GM20431 (cell line): ENCODE data around the gene C22orf39.
"Not testable (repeated sequence)": the region's sequence is repeated elsewhere in the genome, so short reads cannot be mapped to it uniquely, and the experiment has no call there.

Experiments
- in situ Hi-C: fragments of 300-500 bp; cut with MseI, MboI; formaldehyde crosslinking; loops from one replicate; pipeline ENCODE4 v1.15.0; 2020; ENCODE audit warnings: low sequenced_read_pairs; ENCODE audit not compliant: unreplicated experiment

The C22orf39 gene

DNA sequence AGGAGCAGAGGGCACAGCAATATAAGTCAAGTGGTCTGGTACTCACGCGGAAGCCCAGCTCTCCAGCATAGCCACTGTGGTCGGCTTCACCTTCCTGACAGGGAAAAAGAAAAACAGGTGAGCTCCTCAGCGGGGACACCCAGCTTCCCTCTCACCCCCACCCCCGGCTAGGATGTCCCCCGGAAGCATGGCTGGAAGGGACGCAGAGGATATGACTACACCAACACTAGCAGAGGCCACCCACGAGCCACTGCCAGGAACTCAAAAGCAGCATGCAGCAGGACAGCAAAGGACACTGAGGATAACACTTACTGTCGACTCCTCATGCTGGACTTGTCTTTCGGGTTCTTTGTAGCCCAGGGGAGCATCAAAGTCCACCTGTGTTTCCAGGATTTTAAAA, 9.0 kb upstream of the C22orf39 start:
- in situ Hi-C loops = no loop called here

DNA sequence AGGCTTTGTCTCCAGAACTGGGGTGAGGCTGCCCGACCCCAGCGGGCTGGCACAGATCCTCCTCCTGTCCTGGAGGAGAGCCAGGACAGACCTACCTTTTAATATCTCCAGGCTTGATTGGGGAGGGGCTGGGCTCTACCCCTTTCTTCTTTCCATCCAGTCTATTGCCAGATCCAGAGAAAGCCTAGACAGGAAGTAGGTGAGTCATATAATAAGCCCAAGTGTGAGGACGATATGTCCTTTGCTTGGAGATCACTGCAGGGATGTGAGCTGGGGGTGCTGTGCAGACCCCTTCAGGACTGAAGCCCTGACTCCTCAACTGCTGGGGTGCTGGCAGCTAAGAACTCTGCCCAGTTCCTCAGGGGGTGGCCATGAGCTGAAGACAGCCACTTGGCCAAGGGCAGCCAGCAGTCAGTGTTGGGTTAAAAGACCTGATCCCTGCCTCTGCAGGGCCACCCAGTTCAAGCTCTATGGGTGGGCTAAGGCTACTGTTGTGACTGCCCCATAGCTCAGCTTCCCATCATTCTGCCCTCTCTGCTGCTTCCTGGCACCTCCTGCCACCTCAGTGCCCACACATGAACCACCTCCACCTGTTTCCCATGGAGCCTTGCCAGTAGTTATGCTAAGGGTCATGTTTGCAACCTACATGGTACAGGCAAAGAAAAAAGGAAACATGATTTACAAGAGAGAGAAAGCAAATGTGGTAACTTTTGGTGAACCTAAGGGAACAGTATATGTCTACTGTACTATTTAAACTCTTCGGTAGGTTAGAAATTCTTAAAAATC, 8.3 kb upstream of the C22orf39 start:
- in situ Hi-C loops = no loop called here

DNA sequence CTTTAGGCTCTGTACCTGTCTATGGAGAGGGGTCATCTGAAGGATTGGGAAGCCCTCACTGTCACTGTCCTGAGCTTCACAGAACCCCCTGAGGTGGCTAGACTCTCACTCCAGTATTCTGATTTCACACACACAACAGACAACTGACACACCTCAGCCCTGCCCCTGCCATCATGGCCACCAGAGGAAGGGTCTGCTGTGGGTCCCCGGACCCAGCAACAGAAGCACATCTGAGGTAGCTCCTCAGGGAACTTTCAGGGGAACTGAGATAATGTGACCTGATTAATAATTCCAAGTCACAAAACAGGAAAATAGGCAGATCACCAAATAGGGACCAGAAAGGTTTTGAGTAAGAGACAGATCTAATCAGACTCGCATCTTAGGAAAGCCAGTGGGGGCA, 7.5 kb upstream of the C22orf39 start:
- in situ Hi-C loops = no loop called here

DNA sequence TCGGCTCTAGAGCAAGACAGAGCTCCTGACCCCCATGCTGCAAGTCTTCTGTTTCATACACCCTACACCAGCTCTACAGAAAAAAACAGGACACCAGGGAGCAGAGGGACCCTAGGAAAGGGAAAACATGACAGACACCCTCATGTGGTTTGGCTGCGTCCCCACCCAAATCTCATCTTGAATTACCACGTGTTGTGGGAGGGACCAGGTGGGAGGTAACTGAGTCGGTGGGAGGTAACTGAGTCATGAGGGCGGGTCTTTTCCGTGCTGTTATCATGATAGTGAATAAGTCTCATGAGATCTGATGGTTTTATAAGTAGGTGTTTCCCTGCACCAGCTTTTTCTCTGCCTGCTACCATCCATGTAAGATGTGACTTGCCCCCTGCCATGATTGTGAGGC, 6.6 kb upstream of the C22orf39 start:
- in situ Hi-C loops = no loop called here

DNA sequence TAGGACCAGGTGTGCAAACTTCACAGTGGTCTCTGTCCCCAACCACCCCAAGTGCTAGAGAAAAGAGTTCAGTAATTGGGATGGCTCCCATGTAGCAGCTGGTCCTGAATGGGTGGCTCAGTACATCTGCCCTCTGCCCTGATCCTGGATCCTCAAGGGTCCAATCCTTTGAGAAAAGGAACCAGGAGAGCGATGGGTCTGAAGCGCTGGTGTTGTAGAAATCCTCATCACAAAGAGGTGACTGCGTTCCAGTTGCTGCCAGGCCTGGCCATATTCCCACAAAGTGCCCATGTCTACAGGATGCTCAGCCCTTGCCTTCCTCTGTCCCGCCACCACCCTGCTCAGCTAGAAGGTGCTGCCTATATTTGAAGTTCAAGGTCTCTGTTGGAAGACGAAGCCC, 6.2 kb upstream of the C22orf39 start:
- in situ Hi-C loops = no loop called here

DNA sequence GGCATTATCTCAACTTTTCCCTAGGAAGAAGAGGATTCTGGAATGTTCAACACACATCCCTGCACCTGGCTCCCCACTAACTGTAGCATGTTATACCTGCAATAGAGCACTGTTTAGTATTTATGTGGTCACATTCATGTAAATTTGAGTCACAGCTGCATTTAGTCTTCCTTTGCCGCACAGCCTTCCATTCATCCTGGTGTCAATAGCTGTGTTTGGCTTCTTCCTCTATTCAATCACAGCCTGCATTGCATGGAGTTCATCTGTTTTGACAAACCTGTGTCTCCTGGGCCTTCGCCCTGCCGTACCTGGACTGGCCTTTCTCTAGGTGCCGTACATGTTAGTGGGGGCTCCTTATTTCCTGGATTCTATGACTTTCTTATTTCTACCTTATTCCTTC, 4.1 kb upstream of the C22orf39 start:
- in situ Hi-C loops = no loop called here

DNA sequence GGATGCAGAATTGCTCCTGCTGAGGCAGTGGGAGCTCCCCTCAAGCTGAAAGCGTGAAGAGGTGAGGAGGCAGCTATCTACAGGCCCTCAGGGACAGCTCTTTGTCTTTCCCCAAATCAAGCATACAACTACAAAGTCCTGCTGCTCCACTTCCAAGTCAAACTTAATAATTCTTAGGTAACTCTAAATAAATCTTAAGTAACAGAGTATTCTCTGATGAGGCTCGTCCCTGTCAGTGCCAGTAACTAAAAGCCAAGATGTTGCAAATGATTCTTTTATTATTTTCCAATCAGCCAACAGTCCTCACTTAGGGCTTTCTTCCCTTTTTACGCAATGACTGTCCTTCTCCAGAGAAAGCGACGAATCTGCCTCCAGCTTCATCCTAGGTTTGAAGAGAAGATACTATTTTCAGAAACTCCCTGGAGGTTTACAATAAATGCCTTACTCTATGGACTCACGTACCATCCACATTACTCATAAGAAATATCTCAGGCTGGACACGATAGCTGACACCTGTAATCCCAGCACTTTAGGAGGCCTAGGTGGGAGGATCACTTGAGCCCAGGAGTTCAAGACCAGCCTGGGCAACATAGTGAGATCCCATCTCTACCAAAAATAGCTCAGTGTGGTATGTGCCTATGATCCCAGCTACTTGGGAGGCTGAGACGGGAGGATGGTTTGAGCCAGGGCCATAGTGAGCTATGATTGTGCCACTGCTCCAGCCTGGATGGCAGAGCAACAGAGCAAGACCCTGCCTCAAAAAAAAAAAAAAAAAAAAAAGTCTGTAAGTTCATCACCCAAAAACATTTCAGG, 3.1 kb upstream of the C22orf39 start:
- in situ Hi-C loops = no loop called here

DNA sequence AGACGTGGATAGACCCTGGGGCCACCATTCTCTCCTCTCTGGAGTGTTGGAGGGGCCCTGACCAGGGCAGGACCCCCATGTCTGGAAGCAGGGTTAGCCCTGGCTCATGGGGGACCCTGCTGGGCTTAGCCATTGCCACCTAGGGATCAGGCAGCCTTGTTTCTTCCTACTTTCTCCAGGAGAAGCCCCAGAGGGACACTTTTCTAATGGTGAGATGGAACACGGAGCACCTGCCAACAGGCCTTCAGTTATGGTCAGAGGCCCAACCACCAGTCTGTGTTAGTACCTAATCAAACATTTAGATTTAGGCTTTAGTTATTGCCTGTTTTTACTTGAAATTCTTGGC, 1.9 kb upstream of the C22orf39 start:
- in situ Hi-C loops = no loop called here

DNA sequence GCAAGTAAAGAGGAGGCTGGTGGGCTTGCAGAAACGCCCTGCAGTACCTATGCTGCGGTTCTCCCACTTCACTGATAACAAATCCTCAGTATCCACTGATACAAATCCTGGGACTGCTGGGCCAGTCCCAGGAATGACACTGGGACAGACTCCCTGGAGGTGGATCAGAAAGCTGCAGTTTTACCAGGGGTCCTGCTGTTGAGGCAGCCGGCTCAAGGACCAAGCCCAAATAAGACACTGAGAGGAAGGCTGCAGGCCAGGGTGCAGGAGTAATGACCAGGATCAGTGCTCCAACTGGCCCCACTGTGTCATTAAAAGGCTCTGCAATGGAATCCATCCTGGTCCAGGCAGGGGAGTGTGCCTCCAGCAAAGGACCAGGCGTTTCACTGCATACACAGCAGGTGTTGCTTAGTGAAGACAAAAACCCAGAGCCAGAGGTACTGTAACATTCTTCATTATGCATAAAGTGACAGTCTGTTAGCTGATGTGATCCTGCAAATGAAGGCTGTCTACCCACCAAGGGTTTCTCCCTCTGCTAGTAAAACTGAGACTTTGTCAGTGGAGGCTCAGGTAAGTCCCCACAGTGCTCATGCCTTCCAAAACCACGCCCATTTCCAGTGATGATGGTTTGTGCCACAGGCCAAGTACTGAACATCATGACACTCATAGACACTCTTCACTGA, 1.4 kb upstream of the C22orf39 start:
- in situ Hi-C loops = no loop called here

DNA sequence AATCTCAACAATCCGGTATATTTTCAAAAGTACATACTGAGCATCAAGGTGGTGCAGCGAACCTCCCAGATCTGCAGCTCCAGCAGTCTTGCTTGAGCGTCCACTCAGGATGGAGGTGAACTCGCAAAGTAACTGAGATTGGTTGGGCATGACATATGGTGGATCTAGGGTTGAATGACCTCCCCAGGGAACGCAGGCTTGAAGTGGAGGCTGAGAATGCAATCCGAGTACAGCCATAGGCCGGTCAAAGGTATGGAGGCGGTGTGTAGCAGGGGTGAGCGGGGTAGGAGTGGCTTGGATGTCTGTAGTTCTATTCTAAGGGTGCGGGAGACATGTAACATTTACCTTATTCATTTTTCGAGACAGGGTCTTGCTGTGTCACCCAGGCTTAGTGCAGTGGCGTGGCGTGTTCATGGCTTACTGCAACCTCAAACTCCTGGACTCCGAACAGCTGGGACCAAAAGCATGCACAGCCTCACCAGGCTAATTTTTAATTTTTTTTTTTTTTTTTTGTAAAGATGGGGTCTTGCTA, 631 bp upstream of the C22orf39 start:
- in situ Hi-C loops = no loop called here

DNA sequence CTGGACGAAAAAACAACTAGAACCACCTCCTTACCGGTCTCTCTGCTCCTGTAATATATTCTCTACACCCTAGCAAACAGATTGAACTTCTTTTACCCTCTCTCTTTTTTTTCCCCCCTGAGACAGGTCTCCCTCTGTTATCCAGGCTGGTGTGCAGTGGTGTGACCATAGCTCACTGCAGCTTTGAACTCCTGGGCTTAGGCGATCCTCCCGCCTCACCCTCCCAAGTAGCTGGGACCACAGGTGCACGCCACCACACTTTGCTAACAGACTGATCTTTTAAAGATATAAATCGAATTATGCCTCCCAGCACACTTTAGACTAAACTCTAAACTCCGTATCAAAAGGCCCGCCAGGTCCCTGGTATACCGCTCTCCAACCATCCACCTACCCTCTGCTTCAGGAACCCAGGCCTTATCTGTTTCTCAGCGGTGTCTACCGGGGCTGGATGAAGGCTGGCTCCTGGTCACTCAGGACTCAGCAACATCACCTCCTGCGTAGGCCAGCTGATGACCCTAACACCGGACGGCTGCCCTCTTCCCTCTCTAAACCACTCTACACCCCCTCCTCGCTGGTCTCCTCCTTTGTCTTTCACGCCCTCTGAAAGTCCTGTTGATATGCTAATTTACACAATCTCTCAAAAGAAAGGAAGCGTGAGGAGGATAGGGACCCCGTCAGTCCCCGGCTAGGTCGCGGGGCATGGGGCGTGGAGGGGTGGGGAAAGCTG, 745 bp downstream of the C22orf39 start:
- in situ Hi-C loops = no loop called here

DNA sequence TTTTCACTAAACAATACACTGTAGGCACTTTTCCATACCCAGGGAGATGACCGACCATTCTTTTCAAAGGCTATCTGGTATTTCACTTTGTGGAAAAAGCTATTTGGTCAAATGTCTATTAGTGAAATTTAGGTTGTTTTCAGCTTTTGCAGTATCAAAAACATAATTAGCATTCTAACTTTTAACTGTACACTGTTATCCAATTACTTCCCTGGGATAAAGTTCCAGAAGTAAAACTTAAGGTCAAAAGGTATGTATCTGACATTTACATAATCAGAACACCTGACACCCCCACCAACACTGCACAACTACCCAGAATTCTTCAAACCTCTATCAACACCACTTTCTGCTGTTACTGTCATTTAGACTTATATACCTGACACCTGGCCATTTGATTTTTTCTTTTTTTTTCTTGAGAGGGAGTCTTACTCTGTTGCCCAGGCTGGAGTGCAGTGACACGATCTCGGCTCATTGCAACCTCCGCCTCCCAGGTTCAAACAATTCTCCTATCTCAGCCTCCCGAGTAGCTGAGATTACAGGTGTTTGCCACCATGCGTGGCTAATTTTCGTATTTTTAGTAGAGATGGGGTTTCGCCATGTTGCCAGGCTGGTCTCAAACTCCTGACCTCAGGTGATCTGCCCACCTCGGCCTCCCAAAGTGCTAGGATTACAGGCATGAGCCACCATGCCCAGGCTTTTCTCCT, 2.1 kb downstream of the C22orf39 start:
- in situ Hi-C loops = not testable (repeated sequence)

DNA sequence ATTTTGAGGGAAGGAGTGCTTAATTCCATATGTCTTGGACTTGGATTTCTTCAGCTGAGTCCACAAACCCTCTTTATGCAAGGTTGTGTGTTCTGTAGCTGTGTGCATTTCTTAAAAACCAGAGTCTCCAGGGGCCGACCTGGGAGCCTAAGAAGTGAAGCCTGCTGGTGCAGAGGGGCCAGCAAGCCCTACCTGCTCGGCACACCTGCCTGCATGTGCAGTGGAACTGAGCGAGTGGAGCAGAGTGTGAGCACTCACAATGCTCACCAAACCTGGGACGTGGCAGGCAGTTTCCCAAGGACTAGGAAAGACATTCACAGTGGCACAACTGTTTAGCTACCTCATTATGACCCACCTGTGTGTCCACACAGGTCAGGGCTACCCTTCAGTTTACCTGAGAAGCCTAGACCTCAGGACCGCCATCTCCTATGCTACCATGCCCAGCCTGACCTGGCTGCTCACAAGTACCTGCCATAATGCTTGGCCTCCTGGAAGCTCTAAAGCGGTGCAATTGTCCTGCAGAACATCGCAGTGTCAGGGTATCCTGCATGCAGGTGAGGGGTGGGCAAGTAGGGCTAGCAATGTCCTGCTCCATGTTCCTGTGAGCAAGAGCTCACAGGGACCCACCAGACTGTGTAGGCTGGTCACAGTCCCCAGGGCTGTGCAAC, 3.8 kb downstream of the C22orf39 start:
- in situ Hi-C loops = no loop called here

DNA sequence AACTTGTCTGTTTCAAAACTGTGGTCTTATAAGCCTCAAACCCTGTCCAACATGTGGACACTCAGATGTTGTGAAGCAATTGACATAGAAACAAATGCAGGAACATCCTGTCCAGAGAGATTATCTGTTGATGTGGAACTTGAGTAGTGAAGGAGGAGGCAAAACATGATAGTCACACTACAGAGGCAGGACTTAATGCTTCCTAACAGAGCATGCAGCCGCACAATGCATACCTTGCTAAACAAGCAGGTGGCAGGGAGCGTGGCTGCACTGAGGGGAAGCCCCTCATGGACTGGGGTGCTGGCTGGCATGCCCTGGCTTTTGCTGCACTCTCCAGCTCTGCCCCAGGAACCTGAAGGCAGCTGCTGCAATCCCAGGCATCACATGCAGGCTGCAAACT, 5.3 kb downstream of the C22orf39 start:
- in situ Hi-C loops = no loop called here

DNA sequence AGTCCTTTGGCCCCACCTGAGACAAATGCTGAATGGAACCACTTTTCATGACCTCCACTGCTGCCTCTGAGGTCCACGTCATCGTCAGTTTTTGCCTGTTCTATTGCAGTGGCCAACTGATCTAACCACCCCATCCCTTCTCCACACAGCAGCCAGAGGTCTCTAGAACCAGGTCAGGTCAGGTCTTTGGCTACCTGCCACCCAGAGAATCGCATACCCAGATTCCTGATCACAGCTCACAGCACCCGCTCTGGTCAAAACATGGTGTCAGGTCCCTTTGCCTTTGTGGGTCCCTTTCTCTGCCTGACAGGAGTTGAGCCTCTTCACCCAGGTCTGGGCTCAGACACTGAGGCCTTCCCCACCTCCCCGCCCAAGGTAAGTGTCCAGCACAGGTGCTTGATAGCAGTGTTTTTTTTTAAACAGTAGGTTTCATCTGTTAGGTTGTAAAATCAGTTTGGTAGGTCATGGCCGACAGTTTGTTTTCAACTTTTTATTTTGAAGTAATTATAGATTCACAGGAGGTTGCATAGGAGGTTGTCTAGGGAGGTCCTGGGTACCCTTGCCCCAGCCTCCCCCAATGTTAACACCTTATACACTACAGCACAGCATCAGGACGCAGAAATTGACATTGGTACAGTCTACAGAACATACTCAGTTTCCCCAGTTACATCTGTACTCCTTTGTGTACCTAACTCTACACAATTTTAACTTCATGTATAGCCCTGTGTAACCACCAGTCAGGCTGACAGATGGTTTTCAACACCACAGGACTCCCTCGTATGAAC, 6.9 kb downstream of the C22orf39 start:
- in situ Hi-C loops = no loop called here

DNA sequence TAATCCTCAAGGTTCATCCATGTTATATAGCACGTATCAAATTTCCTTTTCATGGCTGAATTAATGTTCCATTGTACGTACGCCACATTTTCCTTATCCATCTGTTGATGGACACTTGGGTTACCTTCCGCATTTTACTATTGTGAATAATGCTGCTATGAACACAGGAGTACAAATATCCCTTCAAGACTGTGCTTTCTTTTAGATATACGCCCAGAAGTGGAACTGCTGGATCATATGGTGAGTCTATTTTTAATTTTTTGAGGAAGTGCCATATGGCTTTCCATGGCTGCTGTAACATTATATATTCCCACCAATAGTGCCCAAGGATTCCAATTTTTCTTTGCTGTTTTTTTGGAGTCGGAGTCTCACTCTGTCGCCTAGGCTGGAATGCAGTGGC, 9.2 kb downstream of the C22orf39 start:
- in situ Hi-C loops = no loop called here

DNA sequence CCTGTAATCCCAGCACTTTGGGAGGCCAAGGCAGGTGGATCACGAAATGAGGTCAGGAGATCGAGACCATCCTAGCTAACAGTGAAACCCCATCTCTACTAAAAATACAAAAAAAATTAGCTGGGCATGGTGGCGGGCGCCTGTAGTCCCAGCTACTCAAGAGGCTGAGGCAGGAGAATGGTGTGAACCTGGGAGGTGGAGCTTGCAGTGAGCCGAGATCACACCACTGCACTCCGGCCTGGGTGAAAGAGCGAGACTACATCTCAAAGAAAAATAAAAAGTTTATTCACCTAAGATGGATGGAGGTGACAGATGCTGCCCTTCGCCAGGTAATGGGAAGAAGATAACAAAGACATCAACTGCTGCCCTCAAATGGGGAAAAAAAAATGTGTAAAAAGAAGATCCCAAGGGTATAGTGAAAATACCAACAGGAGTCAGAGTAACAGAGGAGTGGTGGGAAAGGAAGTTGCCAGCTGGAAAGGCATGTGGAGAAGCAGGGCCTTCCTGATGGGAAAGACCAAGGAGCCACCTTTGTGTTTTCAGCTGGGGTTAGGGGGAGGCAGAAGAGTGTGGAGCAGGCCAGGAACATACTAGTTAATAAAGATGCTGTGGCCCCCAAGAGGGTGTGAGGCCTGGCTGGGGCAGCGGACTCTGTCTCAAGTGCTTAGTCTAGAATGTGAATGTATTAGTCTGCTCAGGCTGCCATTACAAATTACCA, 10.9 kb downstream of the C22orf39 start:
- in situ Hi-C loops = not testable (repeated sequence)
